LHCN-M2 (cell line): Measurements from ENCODE around the gene CYTH2. TPM values are rescaled to one million over a fixed set of nuclear protein-coding genes. Genes with fewer than 3 reads are reported as not detected.
"Not testable (repeated sequence)": the region's sequence is repeated elsewhere in the genome, so short reads cannot be mapped to it uniquely, and the experiment has no call there.

Source experiments
- DNase-seq: peaks from one replicate; pipeline ENCODE4 v3.0.0-alpha.2; 2012; ENCODE audit warnings: low read depth
- total RNA-seq: library from RNA; depleted of rRNA; stranded (reverse); fragments of >200 nt; gene quantifications from 2 replicates; pipeline ENCODE4 v1.2.3, GENCODE V29; 2014; rRNA removed

CYTH2 gene
- total RNA-seq, 1 experiment from 2014 or later = 61.0 TPM

DNA sequence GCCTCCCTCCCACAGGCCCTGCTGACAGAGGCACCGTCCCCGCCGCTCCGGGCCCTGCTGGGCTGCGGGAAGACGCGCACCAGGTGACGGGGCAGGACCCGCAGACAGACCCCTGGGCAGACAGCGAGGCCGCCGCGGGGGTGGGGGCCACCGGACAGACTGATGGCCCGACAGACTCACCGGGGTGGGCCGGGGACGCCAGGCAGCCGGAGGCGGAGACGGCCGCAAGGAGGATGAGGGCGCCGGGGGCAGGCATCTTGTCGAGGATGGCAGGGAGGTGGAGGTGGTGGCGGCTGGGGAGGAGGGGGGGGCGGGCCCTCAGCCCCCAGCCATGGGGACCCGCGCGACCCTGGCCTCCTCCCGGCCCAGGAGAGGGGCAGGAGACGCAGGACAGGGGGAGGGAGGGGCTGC lies 42.2 kb downstream of the CYTH2 start:
- no peak for DNase-seq

DNA sequence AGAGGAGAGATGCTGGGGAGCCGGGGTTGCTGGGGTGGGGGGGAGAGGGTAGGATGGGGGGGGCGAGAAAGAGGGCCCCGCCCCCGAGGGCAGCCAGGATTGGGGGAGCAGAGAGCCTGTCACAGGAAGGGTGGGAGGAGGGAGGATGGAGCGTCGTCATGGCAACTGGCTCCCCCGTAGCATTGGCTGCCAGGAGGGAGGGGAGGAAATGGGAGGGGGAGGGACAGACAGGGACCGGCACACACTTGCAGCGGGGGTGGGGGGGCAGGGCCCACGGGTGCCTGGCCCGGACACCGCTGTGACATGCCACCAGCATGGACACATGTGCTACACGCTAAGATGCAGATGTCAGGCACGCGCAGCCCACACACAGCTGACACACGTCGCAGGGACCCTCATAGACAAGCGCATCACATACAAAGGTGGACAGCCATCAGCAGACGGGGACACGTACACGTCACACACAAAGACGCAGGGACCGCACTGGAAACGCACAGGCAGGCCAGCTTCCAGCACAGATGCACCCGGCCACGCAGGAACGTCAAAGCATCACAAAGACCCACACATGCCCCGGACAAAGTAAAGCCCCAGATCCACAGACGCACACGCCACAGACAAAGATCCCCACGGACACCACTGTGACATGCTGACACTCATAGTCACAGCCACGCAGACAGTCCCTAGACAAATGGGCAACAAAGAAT lies 42.8 kb downstream of the CYTH2 start, which contains the start of gene LMTK3:
LMTK3 (minus strand) TSS at position 36 of the 704 bp plus-strand sequence. CDS start 259 bp downstream, outside the sequence.
- peak; percentile 44 for DNase-seq

DNA sequence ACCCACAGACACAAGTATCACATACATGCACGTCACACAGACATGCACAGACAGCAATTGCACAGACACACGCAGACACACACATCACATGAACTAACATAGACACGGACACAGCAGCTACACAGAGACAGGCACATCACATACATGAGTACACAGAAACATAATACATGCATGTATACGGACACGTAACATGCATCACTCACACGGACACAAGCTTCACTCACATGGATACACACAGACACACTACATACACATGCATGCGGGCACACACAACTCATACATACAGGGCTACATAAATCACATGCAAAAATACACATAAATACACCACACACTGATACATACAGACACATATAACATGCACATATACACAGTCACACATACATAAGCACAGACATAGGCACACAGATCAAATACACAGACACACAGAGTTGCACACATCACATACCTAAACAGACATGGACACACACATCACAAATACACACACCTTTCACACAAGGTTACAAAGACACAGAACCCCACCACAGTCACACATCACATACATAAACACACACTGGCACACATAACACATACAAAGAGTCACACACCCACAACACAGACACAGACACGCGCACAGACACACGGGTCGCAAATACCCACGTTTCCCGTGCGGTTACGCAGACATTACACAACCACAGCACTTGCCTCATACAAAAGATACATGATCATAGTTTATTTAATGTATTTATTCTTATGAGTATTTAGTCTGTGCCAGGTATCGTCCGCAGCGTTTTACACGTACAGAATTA lies 43.5 kb downstream of the CYTH2 start:
- DNase-seq = no peak

DNA sequence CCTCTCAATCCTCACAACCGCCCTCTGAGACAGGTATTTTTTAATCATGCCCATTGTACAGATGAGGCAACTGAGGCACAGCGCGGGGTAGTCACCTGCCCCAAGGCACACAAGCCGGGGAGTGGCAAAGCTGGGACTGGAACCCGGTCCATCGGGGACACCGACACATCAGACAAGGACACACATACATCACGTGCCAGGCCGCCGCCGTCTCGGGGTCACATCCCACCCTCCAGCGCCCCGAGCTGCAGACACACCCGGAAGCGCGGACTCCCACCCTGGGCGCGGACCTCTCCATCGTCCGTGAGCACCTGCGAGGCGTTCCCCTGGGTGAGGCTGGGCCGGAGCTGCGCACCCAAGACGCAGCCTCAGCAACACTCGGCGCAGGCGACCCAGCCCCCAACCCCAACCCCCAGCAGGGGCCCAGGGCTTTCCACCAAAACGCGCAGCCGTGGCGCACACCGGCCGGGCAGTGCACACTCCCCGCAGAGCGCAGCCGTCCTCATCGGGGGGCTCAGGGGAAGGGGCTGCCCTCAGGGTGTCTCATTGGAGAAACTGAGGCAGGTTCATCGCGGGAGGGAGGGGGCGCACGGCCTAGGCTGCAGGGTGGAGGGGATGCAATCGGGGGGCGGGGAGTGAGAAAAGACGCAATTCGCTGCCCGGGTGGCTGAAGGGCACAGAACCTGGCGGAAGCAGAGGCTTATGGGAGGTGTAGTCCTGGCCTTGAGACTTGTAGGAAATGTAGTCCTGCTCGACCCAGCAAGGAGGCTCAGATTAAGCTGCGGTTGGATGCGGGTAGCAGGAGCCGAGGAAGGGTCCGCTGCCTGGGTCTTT lies 44.3 kb downstream of the CYTH2 start:
- DNase-seq = peak; percentile 48

DNA sequence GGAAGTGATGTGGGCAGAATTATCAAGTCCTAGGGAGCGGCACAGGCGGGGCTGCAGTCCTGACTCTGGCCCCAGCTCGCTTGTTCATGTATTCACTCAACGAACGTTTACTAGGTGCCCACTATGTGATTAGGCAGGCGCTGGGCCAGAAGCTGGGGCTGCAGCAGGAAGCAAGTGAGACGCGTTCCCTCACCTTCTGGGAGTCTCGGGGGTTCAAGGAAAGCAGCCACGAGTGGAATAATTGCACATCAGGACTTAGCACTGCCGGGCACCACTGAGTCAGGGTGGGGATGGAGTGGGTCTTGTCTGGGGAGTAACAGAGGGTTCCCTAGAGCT lies 44.9 kb downstream of the CYTH2 start:
- no peak for DNase-seq

DNA sequence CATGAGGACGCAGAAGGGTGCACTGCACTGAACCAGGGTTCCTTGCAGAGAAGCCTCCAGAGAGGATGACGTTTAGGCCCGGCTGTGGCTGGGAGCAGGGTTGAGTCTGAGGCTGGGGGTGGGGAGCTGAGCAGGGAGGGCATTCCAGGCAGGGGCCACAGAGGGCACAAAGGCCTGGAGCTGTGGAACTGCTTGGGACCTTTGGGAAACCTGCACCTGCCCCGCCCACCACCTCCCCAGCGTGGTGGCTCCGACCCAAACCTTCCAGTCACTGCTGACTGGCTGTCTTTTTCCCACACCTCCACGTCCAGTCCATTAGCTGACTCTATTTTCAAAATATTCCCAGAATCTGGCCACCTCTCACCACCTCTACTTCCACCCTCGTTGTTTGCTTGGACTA lies 47.4 kb downstream of the CYTH2 start:
- DNase-seq = no peak

DNA sequence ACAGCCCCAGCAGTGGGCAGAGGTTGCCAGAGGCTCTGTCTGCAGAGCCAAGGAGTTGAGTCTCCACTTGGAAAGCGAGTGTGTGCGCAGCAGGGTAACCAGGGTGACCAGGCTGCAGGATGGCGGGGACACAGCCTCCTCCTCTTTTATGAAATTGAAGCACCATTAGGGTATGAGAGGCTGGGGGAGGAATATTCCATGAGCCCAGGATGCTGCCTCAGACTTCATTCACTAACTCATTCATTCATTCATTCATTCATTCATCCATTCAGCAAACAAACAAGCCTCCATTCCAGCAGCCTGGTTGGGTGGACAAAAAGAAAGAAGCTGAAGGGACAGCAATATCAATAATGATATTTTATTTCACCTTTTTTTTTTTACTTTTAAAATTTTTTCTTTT lies 49.0 kb downstream of the CYTH2 start:
- no peak for DNase-seq

DNA sequence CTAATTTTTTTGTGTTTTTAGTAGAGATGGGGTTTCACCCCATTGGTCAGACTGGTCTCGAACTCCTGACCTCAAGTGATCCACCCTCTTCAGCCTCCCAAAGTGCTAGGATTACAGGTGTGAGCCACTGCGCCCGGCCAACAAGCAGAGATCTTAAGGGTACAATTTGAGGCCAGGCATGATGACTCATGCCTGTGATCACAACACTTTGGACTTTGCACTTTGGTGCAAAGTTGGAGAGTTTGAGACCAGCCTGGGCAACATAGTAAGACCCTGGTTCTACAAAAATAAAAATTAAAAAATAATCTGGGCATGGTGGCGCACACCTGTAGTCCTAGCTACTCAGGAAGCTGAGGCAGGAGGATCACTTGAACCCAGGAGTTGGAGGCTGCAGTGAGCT lies 50.3 kb downstream of the CYTH2 start:
- DNase-seq = not testable (repeated sequence)

DNA sequence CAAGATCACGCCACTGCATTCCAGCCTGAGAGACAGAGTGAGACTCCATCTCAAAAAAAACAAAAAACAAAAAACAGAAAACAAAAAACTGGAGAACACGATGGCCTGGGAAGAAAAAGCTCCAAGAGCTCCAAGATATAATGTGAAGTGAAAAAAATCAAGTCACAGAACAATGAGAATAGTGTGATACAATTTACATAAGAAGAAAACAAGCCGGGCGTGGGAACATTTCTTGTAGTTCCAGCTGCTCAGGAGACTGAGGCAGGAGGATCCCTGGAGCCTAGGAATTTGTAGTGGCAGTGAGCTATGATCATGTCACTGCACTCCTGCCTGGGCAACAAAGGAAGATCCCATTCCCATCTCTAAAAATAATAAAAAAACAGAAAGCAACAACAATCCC lies 51.0 kb downstream of the CYTH2 start:
- DNase-seq = no peak

DNA sequence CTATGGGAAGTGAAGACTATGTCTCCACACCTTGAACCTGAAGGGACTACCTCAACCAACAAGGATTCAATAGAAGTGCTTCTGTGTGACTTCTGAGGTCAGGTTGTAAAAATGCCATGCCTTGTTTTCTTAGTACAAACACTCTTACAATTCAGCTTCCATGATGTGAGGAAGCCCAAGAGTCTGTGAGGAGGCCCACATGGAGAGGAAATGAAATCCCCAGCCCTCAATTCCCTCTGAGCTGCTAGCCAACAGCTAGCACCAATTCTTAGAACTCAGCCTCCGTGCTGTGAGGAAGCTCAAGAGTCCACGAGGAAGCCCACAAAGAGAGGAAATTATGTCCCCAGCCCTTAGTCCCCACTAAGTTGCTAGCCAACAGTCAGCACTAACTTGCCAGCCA lies 55.1 kb downstream of the CYTH2 start:
- no peak for DNase-seq

DNA sequence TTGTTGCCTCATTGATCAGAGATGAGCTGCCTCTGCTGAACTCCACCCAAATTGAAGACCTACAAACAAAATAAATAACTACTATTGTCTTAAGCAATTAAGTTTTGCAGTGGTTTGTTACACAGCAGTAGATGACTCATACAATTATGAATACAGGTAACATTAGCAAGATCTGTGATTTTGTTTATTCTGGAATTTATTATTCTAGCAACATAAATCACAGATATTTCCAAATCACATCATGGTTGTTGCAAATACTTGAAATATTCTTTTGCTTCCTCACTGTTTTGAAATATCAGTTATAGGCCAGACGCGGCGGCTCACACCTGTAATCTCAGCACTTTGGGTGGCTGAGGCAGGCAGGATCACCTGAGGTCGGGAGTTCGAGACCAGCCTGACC lies 55.6 kb downstream of the CYTH2 start:
- DNase-seq = no peak

DNA sequence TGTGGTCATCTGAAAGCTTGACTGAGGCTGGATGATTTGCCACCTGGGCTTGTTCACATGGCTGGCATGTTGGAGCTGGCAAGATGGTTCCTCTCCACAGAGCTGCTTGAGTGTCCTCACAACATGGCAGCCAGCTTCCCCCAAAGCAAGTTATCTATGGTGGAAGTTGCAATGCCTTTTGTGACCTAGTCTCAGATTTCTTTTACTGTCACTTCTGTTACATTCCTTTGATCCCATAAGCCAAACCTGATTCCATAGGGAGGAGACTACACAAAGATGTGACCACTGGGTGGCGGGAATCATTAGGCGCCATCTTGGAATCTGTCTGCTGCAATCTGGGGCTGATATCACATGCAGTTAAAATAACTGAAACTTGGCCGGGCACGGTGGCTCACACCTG lies 60.0 kb downstream of the CYTH2 start:
- DNase-seq = no peak

DNA sequence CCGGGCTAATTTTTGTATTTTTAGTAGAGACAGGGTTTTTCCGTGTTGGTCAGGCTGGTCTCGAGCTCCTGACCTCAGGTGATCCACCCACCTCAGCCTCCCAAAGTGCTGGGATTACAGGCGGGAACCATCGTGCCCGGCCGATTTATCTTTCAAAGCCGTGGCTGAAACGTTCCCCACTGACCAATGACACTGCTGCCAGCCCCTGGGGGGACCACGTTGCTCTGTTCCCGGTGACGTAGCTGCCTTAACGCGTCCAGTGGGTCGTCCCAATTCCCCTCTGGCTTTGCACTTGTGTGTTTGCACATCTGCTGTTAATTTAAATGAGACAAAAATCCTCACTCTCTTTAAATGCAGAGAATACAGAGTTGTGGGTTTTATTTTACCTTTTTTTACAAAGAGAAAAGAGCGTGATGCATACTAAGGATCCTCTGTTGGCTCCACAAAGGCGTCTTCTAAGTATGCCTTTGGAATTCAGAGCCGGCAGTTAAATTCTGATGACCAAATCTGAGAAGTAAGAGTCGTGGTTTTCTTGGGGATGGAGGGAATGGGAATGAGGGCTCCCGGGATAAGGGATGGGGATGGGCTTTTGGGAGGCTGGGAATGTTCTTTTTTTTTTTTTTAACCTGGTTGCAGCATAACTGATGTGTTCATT lies 61.0 kb downstream of the CYTH2 start:
- no peak for DNase-seq

DNA sequence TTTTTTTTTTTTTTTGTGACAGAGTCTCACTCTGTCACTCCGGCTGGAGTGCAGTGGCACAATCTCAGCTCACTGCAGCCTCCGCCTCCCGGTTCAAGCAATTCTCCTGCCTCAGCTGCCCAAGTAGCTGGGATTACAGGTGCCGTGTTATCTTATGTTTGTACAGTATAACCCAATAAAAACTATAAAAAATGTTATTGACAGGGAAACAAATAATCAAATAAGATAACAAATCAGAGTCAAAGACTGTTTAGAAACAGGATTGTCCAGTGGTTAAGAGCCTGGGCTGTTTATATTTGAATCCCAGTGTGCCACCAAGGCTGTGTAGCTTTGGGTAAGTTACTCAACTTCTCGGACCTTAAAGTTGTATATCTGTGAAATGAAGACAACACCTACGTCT lies 61.6 kb downstream of the CYTH2 start:
- no peak for DNase-seq

Other genes with a start within 250 kb of the CYTH2 start
- gene CARD8, start 213.5 kb upstream of the CYTH2 start, total RNA-seq = 12.3 and 26.1 TPM in 2 replicates
- 0.13 TPM in 1 of 2 replicates, not detected in the other for gene ZNF114, start 199.3 kb upstream of the CYTH2 start, total RNA-seq
- gene EMP3, start 143.8 kb upstream of the CYTH2 start, total RNA-seq = 184 and 258 TPM in 2 replicates
- gene TMEM143, start 105.4 kb upstream of the CYTH2 start, total RNA-seq = 7.3 and 7.6 TPM in 2 replicates
- not detected in 2 replicates for gene SYNGR4, start 105.0 kb upstream of the CYTH2 start, total RNA-seq
- 115 and 121 TPM in 2 replicates for gene KDELR1, start 77.8 kb upstream of the CYTH2 start, total RNA-seq
- not detected in 2 replicates for gene GRIN2D, start 75.7 kb upstream of the CYTH2 start, total RNA-seq
- 66.9 and 70.5 TPM in 2 replicates for gene GRWD1, start 23.4 kb upstream of the CYTH2 start, total RNA-seq
- gene KCNJ14, start 13.8 kb upstream of the CYTH2 start, total RNA-seq = 0.52 and 0.71 TPM in 2 replicates
- gene LMTK3, start 42.5 kb downstream of the CYTH2 start, total RNA-seq = 0.06 and 0.13 TPM in 2 replicates
- gene SULT2B1, start 82.8 kb downstream of the CYTH2 start, total RNA-seq = not detected in 2 replicates
- gene SPACA4, start 137.4 kb downstream of the CYTH2 start, total RNA-seq = not detected in 2 replicates
- not detected in 2 replicates for gene FAM83E, start 145.7 kb downstream of the CYTH2 start, total RNA-seq
- 1,651 and 2,205 TPM in 2 replicates for gene RPL18, start 149.8 kb downstream of the CYTH2 start, total RNA-seq
- 13.3 and 16.2 TPM in 2 replicates for gene SPHK2, start 150.1 kb downstream of the CYTH2 start, total RNA-seq
- 2.9 and 4.8 TPM in 2 replicates for gene DBP, start 168.0 kb downstream of the CYTH2 start, total RNA-seq
- 0.83 and 2.4 TPM in 2 replicates for gene CA11, start 176.8 kb downstream of the CYTH2 start, total RNA-seq
- gene NTN5, start 203.6 kb downstream of the CYTH2 start, total RNA-seq = not detected in 2 replicates
- gene FUT2, start 226.6 kb downstream of the CYTH2 start, total RNA-seq = not detected in 2 replicates